Superior temporal gyrus (tissue), 1 donor: ENCODE measurements around the gene MRPS26.
"Not testable (repeated sequence)": the region's sequence is repeated elsewhere in the genome, so short reads cannot be mapped to it uniquely, and the experiment has no call there.

Experiments used
- DNase-seq: peaks from one replicate; pipeline ENCODE4 v3.0.0-alpha.2; 2016; ENCODE audit errors: extremely low spot score

MRPS26 gene

DNA sequence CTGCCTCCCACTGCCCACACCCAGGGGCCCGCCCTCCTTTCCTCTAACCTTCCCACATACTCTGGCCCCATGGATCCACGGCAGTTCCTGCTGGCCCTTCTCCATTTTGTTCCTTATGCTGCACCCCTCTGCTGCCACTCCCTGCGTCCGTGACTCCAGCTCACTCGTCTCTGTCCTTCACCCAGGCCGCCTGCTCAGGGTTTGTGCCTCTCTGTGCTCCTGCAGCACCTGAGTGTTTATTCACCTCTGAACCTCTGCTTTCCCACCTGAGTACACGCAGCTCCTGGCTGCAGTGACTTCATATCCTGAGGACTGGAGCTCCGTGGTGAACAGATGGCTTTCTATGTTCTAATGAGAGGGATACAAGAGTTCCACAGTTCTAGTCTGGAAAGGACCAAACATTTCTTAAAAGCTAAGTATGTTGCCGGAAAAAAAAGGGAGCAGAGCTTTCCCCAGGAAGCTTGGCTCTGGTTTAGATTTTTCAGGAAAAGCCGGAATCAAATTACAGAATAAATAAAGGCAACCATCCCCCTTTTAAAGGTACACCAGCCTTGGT lies 3.9 kb upstream of the MRPS26 start:
- DNase-seq, result peak; percentile 37

DNA sequence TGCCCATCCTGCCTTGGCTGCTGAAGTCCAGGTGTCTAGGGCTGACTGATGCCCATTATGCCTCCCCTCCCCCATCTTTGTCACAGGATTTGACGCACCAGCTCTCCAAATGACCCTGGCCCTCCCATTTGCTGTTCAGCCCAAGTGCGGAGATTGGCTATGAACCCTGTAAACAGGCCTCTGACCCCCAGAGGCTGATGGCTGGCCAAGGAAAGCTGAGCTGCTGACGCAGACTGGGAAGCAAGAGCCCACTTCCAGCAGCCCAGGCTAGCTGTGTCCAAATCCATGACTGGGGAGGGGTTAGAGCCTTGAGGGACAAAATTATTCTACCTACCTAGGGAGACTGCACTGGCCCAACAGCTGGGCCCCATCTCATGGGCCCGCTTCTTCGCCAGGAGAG lies 3.2 kb upstream of the MRPS26 start:
- no peak for DNase-seq

DNA sequence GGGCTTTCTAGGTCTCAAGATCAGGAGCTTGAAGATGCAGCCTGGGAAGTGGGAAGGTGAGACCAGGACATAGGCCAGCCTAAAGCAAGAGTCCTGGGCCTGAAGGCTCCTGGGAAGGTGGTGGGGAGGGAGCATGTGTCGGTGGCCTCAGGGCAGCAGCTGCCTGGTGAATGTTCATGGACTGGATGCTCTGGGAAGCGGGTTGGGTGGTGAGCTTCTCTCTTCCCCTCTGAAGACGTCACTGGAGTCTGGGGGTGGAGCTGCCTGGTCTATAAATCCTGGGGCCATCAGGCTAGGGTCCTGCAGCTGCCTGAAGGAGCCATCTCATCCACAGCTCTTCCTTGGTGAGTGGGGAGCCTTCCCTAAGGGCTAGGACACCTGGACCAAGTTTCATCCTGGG lies 2.5 kb upstream of the MRPS26 start, which contains the start of gene GNRH2:
Gene GNRH2 (plus strand): TSS at position 301 of the 400 bp plus-strand sequence. CDS start 793 bp downstream, outside the sequence.
- no peak for DNase-seq

DNA sequence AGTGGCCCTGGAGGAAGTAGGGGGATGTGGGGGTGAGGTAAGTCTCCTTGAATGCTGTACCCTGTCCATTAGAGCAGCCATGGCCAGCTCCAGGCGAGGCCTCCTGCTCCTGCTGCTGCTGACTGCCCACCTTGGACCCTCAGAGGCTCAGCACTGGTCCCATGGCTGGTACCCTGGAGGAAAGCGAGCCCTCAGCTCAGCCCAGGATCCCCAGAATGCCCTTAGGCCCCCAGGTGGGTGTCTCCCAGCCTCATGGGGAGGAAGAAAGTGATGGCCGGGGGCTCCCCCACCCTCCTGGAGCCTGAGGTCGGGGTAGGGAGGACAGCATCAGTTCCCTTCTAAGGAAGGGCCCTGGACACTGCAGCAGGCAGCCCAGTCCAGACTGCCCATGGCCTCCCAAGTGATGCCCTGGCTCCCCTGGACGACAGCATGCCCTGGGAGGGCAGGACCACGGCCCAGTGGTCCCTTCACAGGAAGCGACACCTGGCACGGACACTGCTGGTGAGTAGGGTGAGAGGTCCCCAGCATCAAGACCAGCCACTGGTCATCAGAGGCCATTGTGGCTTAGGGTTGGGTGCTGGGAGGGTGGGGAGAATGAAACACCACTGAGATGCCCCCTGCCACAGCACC lies 1.4 kb upstream of the MRPS26 start:
- no peak for DNase-seq

DNA sequence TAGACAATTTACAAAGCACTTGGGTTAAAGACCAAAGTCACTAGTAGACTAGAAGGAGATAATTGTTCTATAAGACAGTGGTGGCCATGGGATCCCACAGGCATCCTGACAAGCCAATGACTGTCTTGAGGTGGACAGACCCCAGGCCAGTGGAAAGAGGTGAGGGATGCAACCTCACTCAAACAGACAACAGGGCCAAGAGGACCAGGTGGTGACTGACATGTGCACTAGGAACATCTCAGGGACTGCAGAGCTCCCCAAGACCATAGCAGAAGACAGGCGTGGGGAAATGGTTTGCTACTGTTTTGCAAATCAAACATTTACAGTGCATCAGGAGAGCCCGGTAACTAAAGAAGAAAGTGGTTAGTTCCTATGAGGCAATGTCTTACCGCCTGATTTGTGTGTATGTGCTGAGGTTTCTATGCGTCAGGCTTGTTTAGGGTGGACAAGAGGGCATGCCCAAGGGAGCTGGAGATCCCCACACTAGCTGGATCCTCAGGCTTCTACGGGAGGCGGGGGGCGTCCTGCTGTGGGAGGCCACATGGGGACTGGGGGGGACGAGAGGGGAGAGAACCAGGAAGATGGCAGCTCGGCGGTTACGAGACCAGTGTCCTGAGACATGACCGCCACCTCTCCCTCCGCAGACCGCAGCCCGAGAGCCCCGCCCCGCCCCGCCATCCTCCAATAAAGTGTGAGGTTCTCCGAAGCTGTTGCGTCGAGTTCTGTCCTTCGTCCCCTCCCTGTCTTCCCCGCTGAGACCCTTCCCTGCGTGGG lies 623 bp upstream of the MRPS26 start:
- peak; percentile 40 for DNase-seq

DNA sequence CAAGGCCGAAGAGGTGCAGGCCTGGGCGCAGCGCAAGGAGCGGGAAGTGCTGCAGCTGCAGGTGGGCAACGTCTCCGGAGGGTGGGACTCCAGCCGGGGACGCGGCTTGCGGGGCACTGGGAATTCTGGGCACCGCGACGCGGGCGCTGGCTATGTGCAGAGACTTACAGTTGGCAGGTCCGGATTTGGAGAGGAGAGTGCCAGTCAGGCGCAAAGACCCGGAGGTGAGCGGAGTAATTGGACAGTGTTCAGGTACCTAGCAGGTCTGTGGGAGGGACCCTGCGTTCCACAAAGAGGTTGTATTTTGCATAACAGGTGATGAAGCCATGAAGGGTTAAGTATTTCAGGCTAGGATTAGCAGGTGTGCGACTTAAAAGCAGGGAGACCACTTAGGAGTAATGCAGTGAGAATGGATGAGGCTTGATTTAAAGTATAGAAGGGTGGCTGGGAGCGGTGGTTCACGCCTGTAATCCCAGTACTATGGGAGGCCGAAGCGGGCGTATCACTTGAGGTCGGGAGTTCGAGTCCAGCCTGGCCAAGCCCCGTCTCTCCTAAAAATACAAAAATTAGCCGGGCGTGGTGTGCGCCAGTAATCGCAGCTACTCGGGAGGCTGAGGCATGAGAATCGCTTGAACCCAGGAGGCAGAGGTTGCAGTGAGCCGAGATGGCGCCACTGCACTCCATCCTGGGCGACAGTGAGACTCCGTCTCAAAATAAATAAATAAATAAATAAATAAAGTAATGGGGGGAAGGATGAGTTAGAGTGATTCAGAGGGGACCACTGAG lies 1.0 kb downstream of the MRPS26 start:
- no peak for DNase-seq

DNA sequence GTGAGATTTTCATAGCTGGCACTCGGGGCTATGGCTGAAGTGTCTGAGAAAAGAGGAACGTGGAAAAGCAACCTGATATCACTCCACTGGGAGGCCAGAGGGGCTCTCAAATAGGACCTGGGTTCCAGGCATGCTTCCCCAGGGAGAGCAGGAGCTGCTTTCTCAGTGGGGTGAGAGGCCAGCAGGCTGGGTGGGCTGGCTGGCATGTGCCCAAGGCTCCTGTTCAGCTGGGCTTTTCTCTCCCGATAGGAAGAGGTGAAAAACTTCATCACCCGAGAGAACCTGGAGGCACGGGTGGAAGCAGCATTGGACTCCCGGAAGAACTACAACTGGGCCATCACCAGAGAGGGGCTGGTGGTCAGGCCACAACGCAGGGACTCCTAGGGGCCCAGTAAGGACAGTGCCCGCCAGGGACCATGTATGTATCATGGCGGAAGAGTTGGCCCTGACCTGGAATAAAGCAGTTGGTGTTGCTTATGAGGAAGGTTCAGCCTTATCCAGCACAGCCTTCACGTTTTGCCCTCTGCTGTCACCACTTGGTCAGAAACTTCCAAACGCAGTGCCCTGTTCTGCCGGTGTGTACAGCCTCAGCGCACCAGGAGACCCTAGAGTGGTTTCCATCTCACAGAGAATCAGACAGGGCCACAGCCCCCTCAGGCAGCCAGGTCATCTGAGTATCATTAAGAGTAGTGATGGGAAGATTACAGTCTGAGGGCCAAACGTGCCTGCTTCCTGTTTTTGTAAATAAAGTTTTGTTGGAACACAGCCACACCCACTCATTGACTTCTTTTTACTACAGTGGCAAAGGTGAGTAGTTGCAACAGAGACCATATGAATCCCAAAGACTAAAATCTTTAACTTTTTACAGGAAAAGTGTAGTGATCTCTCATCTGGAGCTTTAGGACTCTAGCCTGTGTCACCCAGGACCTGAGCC lies 1.9 kb downstream of the MRPS26 start:
- DNase-seq, result no peak

DNA sequence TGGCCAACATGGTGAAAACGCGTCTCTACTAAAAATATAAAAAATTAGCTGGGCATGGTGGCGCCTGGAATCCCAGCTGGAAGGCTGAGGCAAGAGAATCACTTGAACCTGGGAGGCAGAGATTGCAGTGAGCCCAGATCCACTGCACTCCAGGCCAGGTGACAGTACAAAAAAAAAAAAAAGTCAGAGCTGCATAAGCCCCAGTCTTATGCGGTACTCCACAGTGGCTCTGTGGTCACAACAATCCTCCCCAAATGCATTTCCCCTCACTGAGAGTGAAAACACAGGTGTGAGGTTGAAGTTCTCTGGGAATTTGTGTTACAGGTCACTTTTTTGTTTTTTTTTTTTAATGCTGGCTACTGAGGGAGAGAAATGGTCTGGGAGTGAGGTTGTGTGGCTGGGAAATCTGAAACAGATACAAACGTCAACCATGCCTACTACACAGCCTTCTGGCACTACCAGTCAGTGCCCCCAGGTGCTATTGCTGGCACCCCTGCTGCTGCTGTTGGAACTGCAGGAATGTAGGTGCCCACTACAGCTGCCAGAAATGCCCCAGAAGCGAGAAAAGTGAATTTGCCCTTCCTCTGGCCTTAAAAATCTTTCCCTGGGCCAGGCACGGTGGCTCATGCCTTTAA lies 5.7 kb downstream of the MRPS26 start:
- no peak for DNase-seq

DNA sequence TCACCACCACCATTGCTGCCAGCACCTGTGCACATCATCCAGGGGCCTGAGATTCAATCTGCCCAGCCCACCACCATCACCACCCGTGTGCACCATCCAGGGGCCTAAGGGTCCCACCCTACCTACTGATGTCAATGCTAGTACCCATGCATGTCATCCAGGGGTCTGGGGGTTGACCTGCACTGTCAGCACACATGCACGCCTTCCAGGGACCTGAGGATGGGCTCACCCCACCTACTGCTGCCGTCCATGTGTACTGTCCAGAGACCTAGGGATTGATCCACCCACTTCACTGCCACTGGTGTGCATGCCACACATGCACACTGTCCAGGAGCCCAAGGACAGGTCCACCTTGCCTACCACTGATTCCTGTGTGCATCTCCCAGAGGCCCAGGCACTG lies 13.6 kb downstream of the MRPS26 start:
- DNase-seq, result no peak

DNA sequence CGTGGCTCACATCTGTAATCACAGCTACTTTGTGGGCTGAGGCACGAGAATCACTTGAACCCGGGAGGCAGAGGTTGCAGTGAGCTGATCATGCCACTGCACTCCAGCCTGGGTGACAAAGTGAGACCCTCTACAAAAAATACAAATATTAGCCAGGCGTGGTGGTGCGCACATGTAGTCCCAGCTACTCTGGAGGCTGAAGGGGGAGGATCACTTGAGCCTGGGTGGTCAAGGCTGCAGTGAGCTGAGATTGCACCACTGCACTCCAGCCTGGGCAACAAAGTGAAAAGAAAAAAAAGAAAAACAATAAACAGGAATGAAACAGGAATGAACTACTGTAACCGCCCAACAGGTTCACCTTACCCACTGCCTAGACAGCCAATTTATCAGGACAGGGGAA lies 18.3 kb downstream of the MRPS26 start:
- DNase-seq, result not testable (repeated sequence)

DNA sequence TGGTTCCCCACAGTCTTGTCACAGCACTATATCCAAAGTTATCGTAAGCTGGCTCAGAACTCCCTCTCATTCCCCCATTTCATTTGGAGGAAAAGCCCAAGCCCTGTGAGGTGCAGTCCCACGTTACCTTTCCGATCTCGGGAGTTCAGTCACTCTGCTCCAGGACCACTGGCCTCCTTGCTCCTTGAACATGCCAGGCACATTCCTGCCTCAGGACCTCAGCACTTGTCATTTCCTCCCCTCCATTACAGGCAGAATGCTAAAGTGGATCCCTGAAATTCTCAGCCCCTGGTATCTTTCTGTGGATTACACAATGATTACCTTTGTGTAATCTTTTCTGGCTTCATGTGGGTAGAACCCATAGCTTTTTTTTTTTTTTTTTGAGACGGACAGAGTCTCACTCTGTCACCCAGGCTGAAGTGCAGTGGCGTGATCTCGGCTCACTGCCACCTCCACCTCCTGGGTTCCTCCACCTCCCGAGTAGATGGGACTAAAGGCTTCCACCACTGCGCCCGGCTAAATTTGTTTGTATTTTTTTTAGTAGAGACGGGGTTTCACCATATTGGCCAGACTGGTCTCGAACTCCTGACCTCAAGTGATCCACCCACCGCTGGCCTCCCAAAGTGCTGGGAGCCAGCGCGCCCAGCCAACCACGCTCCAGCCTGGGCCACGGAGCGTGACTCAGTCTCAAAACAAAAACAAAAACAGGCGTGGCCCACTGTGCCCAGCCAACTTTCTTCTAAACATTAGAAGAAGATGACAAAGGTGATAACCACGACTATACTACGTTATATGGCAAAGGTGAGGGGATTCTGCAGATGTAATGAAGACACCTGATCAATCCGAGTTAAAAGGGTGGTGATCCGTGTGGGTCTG lies 21.5 kb downstream of the MRPS26 start:
- DNase-seq, result no peak

DNA sequence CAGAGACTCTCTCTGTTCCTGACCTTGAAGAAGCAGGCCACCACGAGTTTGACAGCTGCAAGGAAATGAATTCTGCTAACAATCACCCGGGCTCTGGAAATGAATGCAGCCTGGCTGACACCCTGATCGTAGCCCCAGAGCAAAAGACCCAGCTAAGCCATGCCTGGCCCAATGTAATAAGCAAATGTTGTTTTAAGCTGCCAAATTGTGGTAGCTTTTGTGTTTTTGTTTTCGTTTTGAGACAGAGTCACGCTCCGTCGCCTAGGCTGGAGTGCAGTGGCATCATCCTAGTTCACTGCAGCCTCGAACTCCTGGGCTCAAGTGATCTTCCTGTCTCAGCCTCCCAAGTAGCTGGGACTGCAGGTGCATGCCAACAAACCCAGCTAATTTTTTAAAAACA lies 22.2 kb downstream of the MRPS26 start:
- DNase-seq, result no peak

DNA sequence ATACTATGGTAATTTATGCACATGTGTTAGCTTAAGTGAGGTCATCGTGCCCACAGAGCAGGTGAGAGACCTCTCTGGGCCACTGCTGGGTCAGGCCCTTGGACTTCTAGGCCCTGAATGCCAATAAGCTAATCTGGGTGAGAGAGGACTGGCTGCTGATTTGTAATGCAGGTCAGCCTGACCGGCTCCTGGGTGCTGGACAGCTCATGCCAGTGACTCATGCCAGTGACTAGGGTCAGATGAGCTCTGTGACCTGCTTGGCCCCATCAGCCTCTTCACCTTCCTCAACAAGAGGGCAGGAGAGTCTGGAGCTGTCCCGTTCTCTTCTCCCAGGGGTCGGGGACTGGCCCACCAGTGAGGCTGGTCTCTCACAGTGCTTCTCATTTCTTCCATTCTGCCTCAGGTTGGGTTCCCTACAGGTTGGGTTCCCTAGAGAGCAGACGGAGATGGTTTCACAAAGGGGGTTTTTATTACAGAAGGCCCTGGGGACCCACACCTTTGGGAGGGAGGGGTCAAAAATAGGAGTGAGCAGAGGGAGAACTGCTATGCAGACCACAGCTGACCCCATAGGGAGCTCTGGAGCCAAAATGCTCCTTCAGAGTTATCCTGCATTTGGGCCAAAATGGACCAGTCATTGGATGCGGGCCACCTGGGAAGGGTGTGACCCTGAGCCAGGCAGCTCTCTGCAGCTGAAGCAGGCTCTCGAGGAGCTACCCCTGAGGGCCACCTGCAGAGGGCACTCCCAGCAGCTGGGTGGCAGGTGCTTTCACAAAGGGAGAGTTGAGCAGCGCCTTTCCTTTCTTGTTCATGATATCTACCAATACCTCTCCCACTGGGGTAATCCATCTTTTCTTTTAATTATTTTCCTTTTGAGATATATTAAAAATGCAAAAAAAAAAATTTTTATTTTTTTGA lies 23.4 kb downstream of the MRPS26 start:
- no peak for DNase-seq

DNA sequence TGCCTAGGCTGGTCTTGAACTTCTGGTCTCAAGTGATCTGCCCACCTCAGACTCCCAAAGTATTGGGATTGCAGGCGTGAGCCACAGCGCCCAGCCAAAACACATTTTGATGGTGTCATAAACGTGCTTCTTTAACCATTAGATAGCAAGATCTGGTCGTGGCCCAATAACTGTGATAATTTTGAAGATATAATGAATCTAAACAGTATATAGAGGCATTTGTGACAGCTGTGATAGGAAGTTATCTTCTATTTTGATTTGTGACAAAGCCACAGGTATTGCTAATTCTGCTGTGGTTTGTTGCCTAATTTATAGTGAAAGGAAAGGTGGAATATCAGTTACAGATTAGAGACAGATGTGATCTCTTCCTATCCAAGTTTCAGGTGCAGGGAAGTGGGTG lies 24.9 kb downstream of the MRPS26 start:
- DNase-seq, result no peak

DNA sequence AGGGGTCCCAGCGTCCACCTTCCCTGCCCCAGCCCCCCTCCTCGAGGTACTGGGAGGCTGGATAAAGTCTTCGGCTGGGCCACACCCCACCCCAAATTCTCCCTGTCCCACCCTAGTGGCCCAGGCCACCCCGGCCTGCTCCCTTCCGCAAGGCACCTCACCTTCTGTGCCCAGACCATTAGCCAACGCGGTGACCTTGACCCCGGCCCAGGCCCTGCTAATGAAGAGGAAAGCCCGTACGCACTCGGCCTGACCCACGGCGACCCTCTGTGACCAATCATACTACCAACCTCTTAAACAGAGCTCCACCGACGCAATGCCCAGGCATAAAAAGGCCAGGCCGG lies 25.4 kb downstream of the MRPS26 start:
- DNase-seq, result no peak

DNA sequence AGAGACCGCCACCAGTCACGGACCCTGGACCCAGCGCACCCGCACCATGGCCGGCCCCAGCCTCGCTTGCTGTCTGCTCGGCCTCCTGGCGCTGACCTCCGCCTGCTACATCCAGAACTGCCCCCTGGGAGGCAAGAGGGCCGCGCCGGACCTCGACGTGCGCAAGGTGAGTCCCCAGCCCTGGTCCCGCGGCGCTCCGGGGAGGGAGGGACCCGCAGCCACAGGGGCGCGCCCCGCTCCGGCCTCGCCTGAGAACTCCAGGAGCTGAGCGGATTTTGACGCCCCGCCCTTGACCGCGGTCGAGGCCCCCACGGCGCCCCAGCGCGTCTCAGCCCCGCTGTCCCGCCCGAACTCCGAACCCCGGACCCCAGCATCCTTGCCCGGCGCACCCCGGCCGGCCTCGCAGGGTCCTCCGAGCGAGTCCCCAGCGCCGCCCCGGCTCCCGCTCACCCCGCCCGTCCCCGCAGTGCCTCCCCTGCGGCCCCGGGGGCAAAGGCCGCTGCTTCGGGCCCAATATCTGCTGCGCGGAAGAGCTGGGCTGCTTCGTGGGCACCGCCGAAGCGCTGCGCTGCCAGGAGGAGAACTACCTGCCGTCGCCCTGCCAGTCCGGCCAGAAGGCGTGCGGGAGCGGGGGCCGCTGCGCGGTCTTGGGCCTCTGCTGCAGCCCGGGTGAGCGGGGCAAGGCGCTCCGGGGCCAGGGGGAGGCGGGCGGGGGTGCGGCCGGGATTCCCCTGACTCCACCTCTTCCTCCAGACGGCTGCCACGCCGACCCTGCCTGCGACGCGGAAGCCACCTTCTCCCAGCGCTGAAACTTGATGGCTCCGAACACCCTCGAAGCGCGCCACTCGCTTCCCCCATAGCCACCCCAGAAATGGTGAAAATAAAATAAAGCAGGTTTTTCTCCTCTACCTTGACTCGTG lies 26.0 kb downstream of the MRPS26 start, which contains the start of gene OXT:
Gene OXT (plus strand): TSS at position 11 of the 920 bp plus-strand sequence. CDS start 36 bp downstream, at position 47.
- no peak for DNase-seq

DNA sequence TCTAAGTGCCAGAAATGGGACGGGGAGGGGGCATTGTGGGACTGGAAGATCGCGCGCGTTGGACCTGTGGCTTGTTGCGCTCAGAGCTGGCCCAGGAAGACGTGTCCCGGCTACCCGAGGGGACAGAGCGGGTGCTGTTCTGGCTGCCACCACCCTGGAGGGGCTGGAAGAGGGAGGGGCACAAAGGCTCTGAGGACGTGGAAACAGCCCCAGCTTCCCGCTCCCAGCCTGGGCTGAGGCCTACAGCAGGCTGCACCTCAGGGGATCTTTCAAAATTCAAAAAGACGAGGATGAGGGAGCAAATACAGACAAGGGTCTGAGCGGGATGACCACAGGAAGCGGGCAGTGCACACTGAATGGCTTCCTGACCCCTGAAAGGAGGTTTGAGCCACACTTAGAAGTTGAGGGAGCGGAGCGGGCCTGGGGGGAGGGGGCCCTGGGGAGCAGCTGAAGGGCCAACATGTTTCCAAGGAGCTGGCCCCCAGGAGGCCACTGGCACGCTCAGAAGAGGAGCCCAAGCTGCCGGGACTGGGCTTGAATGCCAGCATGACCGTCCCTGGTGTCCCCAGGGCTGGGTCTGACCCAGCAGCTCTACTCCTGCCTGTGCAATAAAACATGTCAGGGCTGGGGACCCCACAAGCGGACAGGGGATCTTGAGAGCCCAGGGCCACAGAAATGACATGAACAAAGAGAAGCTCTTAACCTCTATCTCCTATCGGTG lies 26.8 kb downstream of the MRPS26 start:
- no peak for DNase-seq
